ENCODE measurements around the gene POLR2I. TPM values are rescaled to one million over a fixed set of nuclear protein-coding genes. Genes with fewer than 3 reads are reported as not detected.

POLR2I gene
- total and polyA plus RNA-seq, 2 experiments from 2014 or later, result 94.0 to 413 TPM

DNA sequence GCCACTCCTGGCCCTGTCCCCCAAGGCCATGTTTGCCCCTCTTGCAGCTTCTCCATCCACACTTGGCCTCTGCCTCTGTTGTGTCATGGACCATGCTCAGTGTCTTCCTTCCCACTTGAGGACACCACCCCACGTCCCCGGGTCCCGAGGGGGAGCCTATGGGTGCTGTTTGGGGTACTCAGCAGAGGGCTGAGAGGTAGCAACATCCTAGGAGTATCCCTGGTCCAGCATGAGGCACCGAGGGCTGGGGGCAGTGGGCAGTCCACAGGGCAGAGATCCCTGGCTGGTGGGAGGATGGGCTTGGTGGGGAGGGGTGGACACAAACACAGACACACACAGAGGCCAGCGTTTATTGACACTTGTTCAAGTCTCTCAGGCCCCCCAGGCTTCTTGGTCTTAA is 35.9 kb upstream of the POLR2I start:
- Mint-ChIP-seq H3K27ac (no peak overlapping the region), H3K36me3 (ENCODE audit: low read depth) (peaks cover 50% of the 10 kb centered on the region), H3K4me3 (peak overlapping the region; percentile 64; the same call in 1 of the 3 replicates), H3K27me3 (ENCODE audit: insufficient read depth, low read depth, poor library complexity) (peaks cover 11% of the 10 kb centered on the region), H3K4me1 (peaks cover 11% of the 10 kb centered on the region), H3K9me3 (no peaks in the 10 kb centered on the region)
- Histone ChIP-seq H3K27ac (ENCODE audit: low read depth) (no peak overlapping the region), H3K4me3 (peak overlapping the region; percentile 77; the same call in 1 of the 2 replicates), H3K36me3 (ENCODE audit: insufficient read depth) (peaks cover 13% of the 10 kb centered on the region; the same call in 1 of the 2 replicates), H3K4me1 (ENCODE audit: insufficient read depth) (peaks cover 13% of the 10 kb centered on the region), H3K27me3 (ENCODE audit: insufficient read depth) (peaks cover 8% of the 10 kb centered on the region; the same call in 1 of the 2 replicates), H3F3A (replicated peaks; ENCODE audit: low read depth) (peaks cover 9% of the 10 kb centered on the region; the same call in 1 of the 2 replicates), H3K79me2 (replicated peaks; ENCODE audit: insufficient read depth) (no peaks in the 10 kb centered on the region), H3K4me2 (0 out of 2 replicates have a peak overlapping the region, but pooled peaks have one; percentile 97), H3K9me2 (ENCODE audit: insufficient read depth) (no peaks in the 10 kb centered on the region), H4K20me1 (replicated peaks; ENCODE audit: insufficient read depth) (no peaks in the 10 kb centered on the region), H2AFZ (no peak overlapping the region)
- ATAC-seq (no peak), DNase-seq (ENCODE audit: low spot score) (no peak)
- TF ChIP-seq NANOG (IDR thresholded peaks at IDR 0.05; ENCODE audit: borderline replicate concordance), result no peak
- no peak for TF ChIP-seq EZH2 (IDR thresholded peaks at IDR 0.05; ENCODE audit: low read depth, unreplicated experiment)

DNA sequence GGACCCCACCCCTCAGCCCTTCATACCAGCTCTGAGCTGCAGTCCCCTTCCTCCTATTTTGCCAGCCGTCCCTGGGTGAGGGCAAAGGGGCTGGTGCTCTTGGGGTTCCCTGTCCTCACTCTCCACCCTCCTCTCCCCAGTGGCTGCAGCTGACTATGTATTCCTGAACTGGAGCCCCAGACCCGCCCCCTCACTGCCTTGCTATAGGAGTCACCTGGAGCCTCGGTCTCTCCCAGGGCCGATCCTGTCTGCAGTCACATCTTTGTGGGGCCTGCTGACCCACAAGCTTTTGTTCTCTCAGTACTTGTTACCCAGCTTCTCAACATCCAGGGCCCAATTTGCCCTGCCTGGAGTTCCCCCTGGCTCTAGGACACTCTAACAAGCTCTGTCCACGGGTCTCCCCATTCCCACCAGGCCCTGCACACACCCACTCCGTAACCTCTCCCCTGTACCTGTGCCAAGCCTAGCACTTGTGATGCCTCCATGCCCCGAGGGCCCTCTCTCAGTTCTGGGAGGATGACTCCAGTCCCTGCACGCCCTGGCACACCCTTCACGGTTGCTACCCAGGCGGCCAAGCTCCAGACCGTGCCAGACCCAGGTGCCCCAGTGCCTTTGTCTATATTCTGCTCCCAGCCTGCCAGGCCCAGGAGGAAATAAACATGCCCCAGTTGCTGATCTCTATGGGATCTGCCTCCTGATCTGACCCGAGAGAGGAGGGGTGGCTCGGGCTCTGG is 35.2 kb upstream of the POLR2I start:
- H3K27ac Mint-ChIP-seq, result no peak overlapping the region
- peaks cover 54% of the 10 kb centered on the region for H3K36me3 Mint-ChIP-seq (ENCODE audit: low read depth)
- peaks cover 13% of the 10 kb centered on the region; the same call in 1 of the 2 replicates for H3K36me3 ChIP-seq (ENCODE audit: insufficient read depth)
- peaks cover 7% of the 10 kb centered on the region; the same call in 1 of the 2 replicates for H4K20me1 ChIP-seq (replicated peaks; ENCODE audit: insufficient read depth)
- no peak for ATAC-seq
- DNase-seq (ENCODE audit: low spot score), result no peak
- H3K4me2 ChIP-seq, result no peak overlapping the region
- peaks cover 9% of the 10 kb centered on the region for H3K27me3 Mint-ChIP-seq (ENCODE audit: insufficient read depth, low read depth, poor library complexity)
- H3K79me2 ChIP-seq (replicated peaks; ENCODE audit: insufficient read depth), result no peaks in the 10 kb centered on the region
- H3K4me1 ChIP-seq (ENCODE audit: insufficient read depth), result peaks cover 6% of the 10 kb centered on the region
- no peaks in the 10 kb centered on the region for H3K9me3 Mint-ChIP-seq
- H2AFZ ChIP-seq, result no peak overlapping the region
- H3K4me3 Mint-ChIP-seq, result no peak overlapping the region
- H3K4me3 ChIP-seq, result no peak overlapping the region
- H3F3A ChIP-seq (replicated peaks; ENCODE audit: low read depth), result peaks cover 9% of the 10 kb centered on the region
- H3K27me3 ChIP-seq (ENCODE audit: insufficient read depth), result peaks cover 8% of the 10 kb centered on the region; the same call in 1 of the 2 replicates
- TF ChIP-seq EZH2phosphoT487 (IDR thresholded peaks at IDR 0.05; ENCODE audit: unreplicated experiment) (no peak), ZNF331 (CRISPR knock-in tag; IDR thresholded peaks at IDR 0.05; ENCODE audit: low read depth) (no peak), STAT1 (IDR thresholded peaks at IDR 0.05; ENCODE audit: unreplicated experiment) (no peak), CTCF (conservative IDR thresholded peaks at IDR 0.05; ENCODE audit: low read depth in 2 of 2) (no peak), ZNF462 (CRISPR knock-in tag; IDR thresholded peaks at IDR 0.05) (no peak), JUNB (IDR thresholded peaks at IDR 0.05; ENCODE audit: unreplicated experiment) (no peak), NANOG (IDR thresholded peaks at IDR 0.05; ENCODE audit: borderline replicate concordance) (no peak), ZNF114 (CRISPR knock-in tag; IDR thresholded peaks at IDR 0.05) (no peak), ETS1 (IDR thresholded peaks at IDR 0.05) (no peak), CREB1 (CRISPR knock-in tag; IDR thresholded peaks at IDR 0.05; ENCODE audit: low read depth) (no peak), EZH2 (IDR thresholded peaks at IDR 0.05; ENCODE audit: low read depth, unreplicated experiment) (no peak), POLR2AphosphoS5 (IDR thresholded peaks at IDR 0.05; ENCODE audit: low read depth) (no peak)
- peaks cover 6% of the 10 kb centered on the region; the same call in 2 of the 3 replicates for H3K4me1 Mint-ChIP-seq
- no peak overlapping the region for H3K27ac ChIP-seq (ENCODE audit: low read depth)
- H3K9me2 ChIP-seq (ENCODE audit: insufficient read depth), result no peaks in the 10 kb centered on the region
